H9 (cell line): ENCODE data around the gene GRIK3. TPM values are rescaled to one million over a fixed set of nuclear protein-coding genes. Genes with fewer than 3 reads are reported as not detected.

ENCODE experiments used
- DNase-seq: peaks from one replicate; pipeline ENCODE4 v3.0.0-alpha.2; 2017
- H2AFZ ChIP-seq: one replicate; pipeline ENCODE4 v1.6.1; 2013; ENCODE audit warnings: mild to moderate bottlenecking, low read length, control low read depth, moderate library complexity
- H2AK5ac ChIP-seq: 2 replicates; pipeline ENCODE4 v1.6.1; 2013; ENCODE audit warnings: low read length, control low read depth, mixed read lengths; ENCODE audit not compliant: insufficient read length
- H2BK120ac ChIP-seq: one replicate; pipeline ENCODE4 v1.6.1; 2013; ENCODE audit warnings: low read depth, mild to moderate bottlenecking, low read length, control low read depth, inconsistent platforms; ENCODE audit not compliant: poor library complexity, severe bottlenecking
- H2BK12ac ChIP-seq: 2 replicates; pipeline ENCODE4 v1.6.1; 2013; ENCODE audit warnings: low read length, control low read depth, mixed read lengths, low read depth; ENCODE audit not compliant: insufficient read length
- H2BK15ac ChIP-seq: 2 replicates; pipeline ENCODE4 v1.6.1; 2013; ENCODE audit warnings: low read depth, low read length, control low read depth
- H2BK20ac ChIP-seq: one replicate; pipeline ENCODE4 v1.6.1; 2013; ENCODE audit warnings: low read depth, mild to moderate bottlenecking, low read length, control low read depth, inconsistent platforms; ENCODE audit not compliant: poor library complexity, severe bottlenecking
- H2BK5ac ChIP-seq: 2 replicates; pipeline ENCODE4 v1.6.1; 2013; ENCODE audit warnings: low read length, control low read depth, mixed read lengths; ENCODE audit not compliant: insufficient read length
- H3K14ac ChIP-seq: 2 replicates; pipeline ENCODE4 v1.6.1; 2013; ENCODE audit warnings: low read length, control low read depth; ENCODE audit not compliant: insufficient read depth
- H3K18ac ChIP-seq: 2 replicates; pipeline ENCODE4 v1.6.1; 2013; ENCODE audit warnings: low read depth, mild to moderate bottlenecking, mixed read lengths, low read length, control low read depth; ENCODE audit not compliant: insufficient read length
- H3K23ac ChIP-seq: 2 replicates; pipeline ENCODE4 v1.6.1; 2013; ENCODE audit warnings: low read length, control low read depth, mixed read lengths, low read depth; ENCODE audit not compliant: insufficient read length
- H3K23me2 ChIP-seq: 2 replicates; pipeline ENCODE4 v1.6.1; 2013; ENCODE audit warnings: low read depth, mild to moderate bottlenecking, mixed read lengths, low read length, control low read depth; ENCODE audit not compliant: insufficient read length, poor library complexity, severe bottlenecking
- H3K27ac ChIP-seq: 2 replicates; pipeline ENCODE4 v1.5.1; 2013; ENCODE audit warnings: low read length, control low read depth, mixed read lengths, low read depth; ENCODE audit not compliant: insufficient read length
- H3K27me3 ChIP-seq: 2 replicates; pipeline ENCODE4 v1.6.1; 2013; ENCODE audit warnings: low read length, control low read depth, inconsistent platforms; ENCODE audit not compliant: insufficient read depth
- H3K4ac ChIP-seq: 2 replicates; pipeline ENCODE4 v1.6.1; 2013; ENCODE audit warnings: low read depth, mild to moderate bottlenecking, control low read depth, inconsistent platforms, low read length, moderate library complexity
- H3K4me1 ChIP-seq: 2 replicates; pipeline ENCODE4 v1.6.1; 2013; ENCODE audit warnings: low read length, control low read depth, inconsistent platforms; ENCODE audit not compliant: insufficient read depth
- H3K4me2 ChIP-seq: 2 replicates; pipeline ENCODE4 v1.6.1; 2013; ENCODE audit warnings: low read length, control low read depth, mixed read lengths; ENCODE audit not compliant: insufficient read length, insufficient read depth
- H3K56ac ChIP-seq: 2 replicates; pipeline ENCODE4 v1.6.1; 2013; ENCODE audit warnings: low read depth, mild to moderate bottlenecking, mixed read lengths, low read length, control low read depth; ENCODE audit not compliant: insufficient read length
- H3K79me1 ChIP-seq: 2 replicates; pipeline ENCODE4 v1.6.1; 2013; ENCODE audit warnings: low read depth, mild to moderate bottlenecking, moderate library complexity, low read length, control low read depth, inconsistent platforms; ENCODE audit not compliant: insufficient read depth, poor library complexity, severe bottlenecking
- H3K79me2 ChIP-seq: 2 replicates; pipeline ENCODE4 v1.6.1; 2013; ENCODE audit warnings: low read length, control low read depth, inconsistent platforms; ENCODE audit not compliant: insufficient read depth
- H3K9ac ChIP-seq: 2 replicates; pipeline ENCODE4 v1.6.1; 2013; ENCODE audit warnings: low read length, control low read depth, mixed read lengths; ENCODE audit not compliant: insufficient read length; ENCODE audit errors: extremely low read depth
- H3K9me3 ChIP-seq: one replicate; pipeline ENCODE4 v1.6.1; 2013; ENCODE audit warnings: low read depth, low read length, inconsistent platforms; ENCODE audit not compliant: control insufficient read depth
- H3T11ph ChIP-seq: one replicate; pipeline ENCODE4 v1.6.1; 2013; ENCODE audit warnings: mild to moderate bottlenecking, low read length, control low read depth, inconsistent platforms
- H4K20me1 ChIP-seq: one replicate; pipeline ENCODE4 v1.6.1; 2013; ENCODE audit not compliant: control insufficient read depth, insufficient read length, insufficient read depth
- H4K5ac ChIP-seq: 2 replicates; pipeline ENCODE4 v1.6.1; 2013; ENCODE audit warnings: low read depth, mild to moderate bottlenecking, mixed read lengths, low read length, control low read depth; ENCODE audit not compliant: insufficient read length
- H4K8ac ChIP-seq: replicated peaks from 2 replicates; pipeline ENCODE4 v1.6.1; 2013; ENCODE audit warnings: low read length, control low read depth, mixed read lengths, low read depth; ENCODE audit not compliant: insufficient read length
- H4K91ac ChIP-seq: 2 replicates; pipeline ENCODE4 v1.6.1; 2013; ENCODE audit warnings: low read depth, mild to moderate bottlenecking, moderate library complexity, mixed read lengths, low read length, control low read depth; ENCODE audit not compliant: insufficient read length
- H3K27ac Mint-ChIP-seq, 3 experiments: 2 replicates in 2 of 3; 3 replicates in 1 of 3; pipeline ENCODE4 v1.8.0; 2020 to 2021; ENCODE audit warnings: mixed read lengths in 3 of 3, mild to moderate bottlenecking in 1 of 3, moderate library complexity in 1 of 3
- H3K27me3 Mint-ChIP-seq: 2 replicates; pipeline ENCODE4 v1.8.0; 2021; ENCODE audit warnings: low read depth, mild to moderate bottlenecking, moderate library complexity, mixed read lengths
- H3K36me3 Mint-ChIP-seq, 3 experiments: 2 replicates in 2 of 3; 3 replicates in 1 of 3; pipeline ENCODE4 v1.8.0; 2020 to 2021; ENCODE audit warnings: low read depth in 3 of 3, mixed read lengths in 3 of 3; ENCODE audit not compliant: insufficient read depth in 1 of 3
- H3K4me1 Mint-ChIP-seq, 2 experiments: 2 replicates each; pipeline ENCODE4 v1.8.0; 2020; ENCODE audit warnings: mixed read lengths in 2 of 2
- H3K4me3 Mint-ChIP-seq, 2 experiments: 2 replicates in 1 of 2; 3 replicates in 1 of 2; pipeline ENCODE4 v1.8.0; 2020 to 2021; ENCODE audit warnings: mild to moderate bottlenecking in 2 of 2, mixed read lengths in 2 of 2, moderate library complexity in 1 of 2
- H3K9me3 Mint-ChIP-seq, 2 experiments: 2 replicates in 1 of 2; 3 replicates in 1 of 2; pipeline ENCODE4 v1.8.0; 2020; ENCODE audit warnings: mild to moderate bottlenecking in 2 of 2, mixed read lengths in 2 of 2, moderate library complexity in 1 of 2
- CTCF ChIP-seq: fragments of 200-600 bp; sonication (generic); conservative IDR thresholded peaks from 3 replicates; pipeline ENCODE4 v1.8.0; 2021; ENCODE audit warnings: antibody characterized with exemption, mild to moderate bottlenecking
- WGBS: extraction: QIAGEN DNeasy Blood & Tissue Kit; methylation state at CpG from one replicate; pipeline ENCODE4 v1.1.7; 2013; ENCODE audit warnings: missing lambda C conversion rate, low lambda C conversion rate, mixed read lengths; ENCODE audit not compliant: insufficient read length; ENCODE audit errors: extremely low coverage; 5-methylcytosine and 5-hydroxymethylcytosine counted together
- total RNA-seq: library from RNA; stranded (reverse); gene quantifications from 2 replicates; pipeline ENCODE4 v1.2.1, GENCODE V29; 2021

The GRIK3 gene
- total RNA-seq, 1 experiment from 2014 or later, result 1.7 TPM

GRCh38 chr1:36824390-36824861 is 209.9 kb downstream of the GRIK3 start:
- Mint-ChIP-seq H3K4me3 (no peak overlapping the region; a peak in 1 of 5 replicates), H3K36me3 (peaks cover 2 to 4% (median 2%) of the 10 kb centered on the region in 3 experiments; a peak in 4 of 7 replicates), H3K27me3 (peaks cover 9% of the 10 kb centered on the region), H3K27ac (peak overlapping the region; percentile 84 to 94 (median 86); a peak in 6 of 7 replicates), H3K9me3 (no peaks in the 10 kb centered on the region), H3K4me1 (peaks cover 28 to 29% of the 10 kb centered on the region in 2 experiments)
- no peak overlapping the region for H3T11ph ChIP-seq
- no peak overlapping the region for H3K23ac ChIP-seq
- H3K4me2 ChIP-seq, result no peak overlapping the region
- H2BK120ac ChIP-seq, result no peak overlapping the region
- H4K20me1 ChIP-seq, result no peaks in the 10 kb centered on the region
- peak overlapping the region; percentile 10 for H3K18ac ChIP-seq
- H3K9me3 ChIP-seq, result no peaks in the 10 kb centered on the region
- H3K27ac ChIP-seq, result no peak overlapping the region
- H2BK12ac ChIP-seq, result no peak overlapping the region
- H3K14ac ChIP-seq, result peak overlapping the region; percentile 76
- no peak overlapping the region for H2AFZ ChIP-seq
- H3K4me1 ChIP-seq, result peaks cover 7% of the 10 kb centered on the region
- no peak overlapping the region for H2AK5ac ChIP-seq
- H4K5ac ChIP-seq, result no peak overlapping the region
- H4K91ac ChIP-seq, result no peak overlapping the region
- no peaks in the 10 kb centered on the region for H3K79me2 ChIP-seq
- H3K4ac ChIP-seq, result no peak overlapping the region
- no peaks in the 10 kb centered on the region for H3K23me2 ChIP-seq
- WGBS, result no CpG with 5 or more reads among the region's 12 CpGs
- no peak overlapping the region for H2BK5ac ChIP-seq
- H3K79me1 ChIP-seq, result no peaks in the 10 kb centered on the region
- H3K9ac ChIP-seq, result no peak overlapping the region
- H3K27me3 ChIP-seq, result no peaks in the 10 kb centered on the region; the same call in 1 of the 2 replicates
- peak; percentile 47 for DNase-seq
- H4K8ac ChIP-seq, result no peak overlapping the region
- no peak overlapping the region for H3K56ac ChIP-seq
- no peak overlapping the region for H2BK15ac ChIP-seq
- H2BK20ac ChIP-seq, result no peak overlapping the region
- no peak for TF ChIP-seq CTCF
